HepG2 (cell line): ENCODE measurements around the gene MRGPRF. TPM values are rescaled to one million over a fixed set of nuclear protein-coding genes. Genes with fewer than 3 reads are reported as not detected.

ENCODE experiments used
- ATAC-seq: fragments of 200-7000 bp; cut with Tn5 transposase; 3 replicates; pipeline ENCODE4 v1.9.1; 2020; ENCODE audit warnings: mild to moderate bottlenecking, moderate library complexity
- BruUV-seq: library from RNA; stranded (reverse); fragments of 400-500 nt; replicated peaks from 2 replicates; lab custom pipeline; 2021; lab: Mats Ljungman, UMichigan
- CTCF ChIA-PET: fragments of 300-600 bp; formaldehyde crosslinking; extraction: SDS; loops from one replicate; lab custom pipeline; 2021; ENCODE audit warnings: low total read pairs, inconsistent platforms, low intra/inter-chr PET ratio; lab: Yijun Ruan, JAX
- POLR2A ChIA-PET: fragments of 350-600 bp; sonication (Branson Sonifier 250); formaldehyde crosslinking; loops from one replicate; lab custom pipeline; 2020; ENCODE audit warnings: antibody characterized with exemption, inconsistent platforms; lab: Yijun Ruan, JAX
- DNase-seq: peaks from one replicate; pipeline ENCODE4 v3.0.0-alpha.2; 2015; ENCODE audit warnings: low spot score
- FAIRE-seq: peaks from 3 replicates; lab custom pipeline; 2011; peaks lifted over from hg19 to GRCh38; lab: Jason Lieb, UNC
- H2AFZ ChIP-seq: one replicate; pipeline ENCODE4 v1.6.1; 2011; ENCODE audit warnings: low read length, inconsistent platforms
- H3K27ac ChIP-seq: fragments of 300-600 bp; 3 replicates; pipeline ENCODE4 v1.8.0; 2011; ENCODE audit warnings: mixed run types, mild to moderate bottlenecking, mixed read lengths, low read length, inconsistent platforms; ENCODE audit not compliant: insufficient read depth; ENCODE audit errors: extremely low read length
- H3K27me3 ChIP-seq, 2 experiments: fragments of 200-600 bp in 1 of 2; 2 replicates in 1 of 2; 3 replicates in 1 of 2; pipeline versions ENCODE4 v1.6.0 to v1.8.0; 2011; ENCODE audit warnings: low read length in 2 of 2, mild to moderate bottlenecking in 2 of 2, moderate library complexity in 2 of 2, inconsistent platforms in 1 of 2; ENCODE audit not compliant: insufficient read depth in 2 of 2, control insufficient read depth in 1 of 2
- H3K36me3 ChIP-seq, 2 experiments: fragments of 200-600 bp in 1 of 2; replicated peaks in 1 of 2; 2 replicates in 1 of 2; 3 replicates in 1 of 2; pipeline versions ENCODE4 v1.5.1 to v1.8.0; 2011; ENCODE audit warnings: low read length in 2 of 2, inconsistent platforms in 1 of 2; ENCODE audit not compliant: insufficient read depth in 2 of 2, control insufficient read depth in 1 of 2
- H3K4me1 ChIP-seq: 2 replicates; pipeline ENCODE4 v1.5.1; 2012; ENCODE audit warnings: low read length, inconsistent platforms; ENCODE audit not compliant: insufficient read depth
- H3K4me2 ChIP-seq: 2 replicates; pipeline ENCODE4 v1.6.0; 2011; ENCODE audit warnings: low read depth, low read length, inconsistent platforms
- H3K4me3 ChIP-seq, 3 experiments: fragments of 200-600 bp in 1 of 3; sonication (generic), shearing (Covaris generic) in 1 of 3; replicated peaks in 1 of 3; 2 replicates each; pipeline ENCODE4 v1.5.1; 2011 to 2016; ENCODE audit warnings: low read length in 3 of 3, inconsistent platforms in 2 of 3, low read depth in 2 of 3, mild to moderate bottlenecking in 2 of 3, control low read depth in 1 of 3, mixed read lengths in 1 of 3; ENCODE audit not compliant: insufficient read depth in 1 of 3
- H3K79me2 ChIP-seq: one replicate; pipeline ENCODE4 v1.6.1; 2011; ENCODE audit warnings: low read length, inconsistent platforms; ENCODE audit not compliant: insufficient read depth
- H3K9ac ChIP-seq: 2 replicates; pipeline ENCODE4 v1.6.0; 2011; ENCODE audit warnings: mild to moderate bottlenecking, low read depth, low read length, inconsistent platforms; ENCODE audit not compliant: insufficient read depth
- H3K9me3 ChIP-seq: 2 replicates; pipeline ENCODE4 v1.5.1; 2012; ENCODE audit warnings: mild to moderate bottlenecking, low read length
- H4K20me1 ChIP-seq: 2 replicates; pipeline ENCODE4 v1.6.0; 2011; ENCODE audit warnings: inconsistent platforms, mild to moderate bottlenecking, low read length, moderate library complexity; ENCODE audit not compliant: insufficient read depth
- ELF1 ChIP-seq: sonication (generic); formaldehyde crosslinking; IDR thresholded peaks from 2 replicates; pipeline ENCODE4 v1.4.0; 2020; ENCODE audit warnings: missing genetic modification reagents
- FOXK1 ChIP-seq: sonication (generic); formaldehyde crosslinking; IDR thresholded peaks from 2 replicates; pipeline ENCODE4 v1.4.0; 2020; ENCODE audit warnings: low read depth, missing genetic modification reagents, borderline replicate concordance
- ZKSCAN5 ChIP-seq: sonication (generic); formaldehyde crosslinking; IDR thresholded peaks from 2 replicates; pipeline ENCODE4 v1.5.1; 2020; ENCODE audit warnings: mild to moderate bottlenecking, missing genetic modification reagents
- ZNF3 ChIP-seq: IDR thresholded peaks from 2 replicates; pipeline ENCODE4 v1.7.0; 2017; ENCODE audit warnings: inconsistent platforms
- ZNF615 ChIP-seq: sonication (generic); formaldehyde crosslinking; IDR thresholded peaks from 2 replicates; pipeline ENCODE4 v1.5.0; 2020; ENCODE audit warnings: mild to moderate bottlenecking, missing genetic modification reagents, borderline replicate concordance
- WGBS: methylation state at CpG from one replicate; pipeline ENCODE4 v1.1.6; 2017; ENCODE audit warnings: low lambda C conversion rate; 5-methylcytosine and 5-hydroxymethylcytosine counted together
- in situ Hi-C: cut with HindIII; loops from 2 replicates; pipeline ENCODE4 v1.10.0; 2017; ENCODE audit warnings: low pct_unique_long_range_greater_than_20kb; ENCODE audit not compliant: extremely low pct_ligation_motif_present
- intact Hi-C: fragments of 100-400 bp; cut with micrococcal nuclease; formaldehyde crosslinking; loops from one replicate; pipeline ENCODE4 v1.10.0; 2022; ENCODE audit not compliant: unreplicated experiment
- polyA plus RNA-seq, 8 experiments: library from polyadenylated mRNA; depleted of rRNA in 3 of 8; stranded (reverse) in 7 of 8; unstranded in 1 of 8; fragments of >200 nt; fragmentation: Illumina TruSeq in 4 of 8; extraction: Trizol in 4 of 8; gene quantifications; 2 replicates each; pipeline versions ENCODE4 v1.2.1 to v1.2.3, GENCODE V29; 2011 to 2016; ENCODE audit warnings: low read depth in 4 of 8, missing spikeins in 1 of 8, mixed read lengths in 1 of 8; ENCODE audit not compliant: insufficient read depth in 1 of 8
- total RNA-seq, 5 experiments: library from RNA; depleted of rRNA; stranded (reverse); fragments of >200 nt; fragmentation: Illumina TruSeq; extraction: Trizol; gene quantifications; 2 replicates each; pipeline ENCODE4 v1.2.3, GENCODE V29; 2016; ENCODE audit warnings: low read depth in 1 of 5
- TF ChIP-seq, protein P1 (sequence below): sonication (generic); formaldehyde crosslinking; IDR thresholded peaks from 2 replicates; pipeline ENCODE4 v1.5.1; 2020; ENCODE audit warnings: missing genetic modification reagents, mild to moderate bottlenecking, borderline replicate concordance

MRGPRF gene
- total and polyA plus RNA-seq, 2 of the 13 experiments (the other 11 are each of a cell fraction or from before 2014, with no cell fraction given) = not detected

DNA sequence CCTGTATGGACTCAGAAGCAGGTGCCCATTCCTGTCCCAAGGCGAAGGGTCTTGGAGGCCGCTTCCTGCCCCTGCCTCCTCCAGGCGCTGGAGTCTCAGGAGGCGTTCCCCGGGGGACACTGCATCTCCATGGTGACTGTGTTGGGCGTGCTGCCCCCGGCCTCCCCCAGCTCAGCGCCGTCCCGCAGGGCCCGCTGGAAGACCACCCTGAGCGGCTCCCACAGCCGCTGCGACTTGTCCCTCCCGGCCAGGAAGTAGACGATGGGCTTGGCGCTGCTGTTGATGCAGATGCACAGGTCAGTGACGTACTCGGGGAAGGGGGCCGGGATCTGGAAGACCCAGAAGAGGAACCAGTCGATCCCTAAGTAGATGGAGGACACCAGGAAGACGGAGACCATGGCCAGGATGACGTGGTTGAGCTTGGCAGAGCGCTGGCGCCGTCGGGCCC, 7.8 kb downstream of the MRGPRF start:
- Histone ChIP-seq H3K9ac (no peak overlapping the region), H3K27ac (no peak overlapping the region), H3K4me2 (no peak overlapping the region), H2AFZ (no peak overlapping the region), H3K27me3 (peaks cover 9 to 52% of the 10 kb centered on the region in 2 experiments), H3K9me3 (no peaks in the 10 kb centered on the region), H3K4me3 (no peak overlapping the region), H3K79me2 (no peaks in the 10 kb centered on the region), H3K4me1 (peaks cover 39% of the 10 kb centered on the region), H3K36me3 (no peaks in the 10 kb centered on the region), H4K20me1 (no peaks in the 10 kb centered on the region)
- DNase-seq = no peak
- intact Hi-C loops = no loop called here
- 81% methylated on average over 16 of the region's 27 CpGs for WGBS
- in situ Hi-C loops = no loop called here
- POLR2A ChIA-PET = no interaction called here
- TF ChIP-seq ZNF615 (CRISPR knock-in tag) = no peak
- no peak for TF ChIP-seq ZNF3 (CRISPR knock-in tag)
- no peak for TF ChIP-seq ZKSCAN5 (CRISPR knock-in tag)
- TF ChIP-seq, protein P1, sequence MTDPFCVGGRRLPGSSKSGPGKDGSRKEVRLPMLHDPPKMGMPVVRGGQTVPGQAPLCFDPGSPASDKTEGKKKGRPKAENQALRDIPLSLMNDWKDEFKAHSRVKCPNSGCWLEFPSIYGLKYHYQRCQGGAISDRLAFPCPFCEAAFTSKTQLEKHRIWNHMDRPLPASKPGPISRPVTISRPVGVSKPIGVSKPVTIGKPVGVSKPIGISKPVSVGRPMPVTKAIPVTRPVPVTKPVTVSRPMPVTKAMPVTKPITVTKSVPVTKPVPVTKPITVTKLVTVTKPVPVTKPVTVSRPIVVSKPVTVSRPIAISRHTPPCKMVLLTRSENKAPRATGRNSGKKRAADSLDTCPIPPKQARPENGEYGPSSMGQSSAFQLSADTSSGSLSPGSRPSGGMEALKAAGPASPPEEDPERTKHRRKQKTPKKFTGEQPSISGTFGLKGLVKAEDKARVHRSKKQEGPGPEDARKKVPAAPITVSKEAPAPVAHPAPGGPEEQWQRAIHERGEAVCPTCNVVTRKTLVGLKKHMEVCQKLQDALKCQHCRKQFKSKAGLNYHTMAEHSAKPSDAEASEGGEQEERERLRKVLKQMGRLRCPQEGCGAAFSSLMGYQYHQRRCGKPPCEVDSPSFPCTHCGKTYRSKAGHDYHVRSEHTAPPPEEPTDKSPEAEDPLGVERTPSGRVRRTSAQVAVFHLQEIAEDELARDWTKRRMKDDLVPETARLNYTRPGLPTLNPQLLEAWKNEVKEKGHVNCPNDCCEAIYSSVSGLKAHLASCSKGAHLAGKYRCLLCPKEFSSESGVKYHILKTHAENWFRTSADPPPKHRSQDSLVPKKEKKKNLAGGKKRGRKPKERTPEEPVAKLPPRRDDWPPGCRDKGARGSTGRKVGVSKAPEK (CRISPR knock-in tag) = no peak
- TF ChIP-seq ELF1 = no peak
- TF ChIP-seq FOXK1 (CRISPR knock-in tag) = no peak
- FAIRE-seq = no peak
- no peak for ATAC-seq
- BruUV-seq = no TSS peak
- CTCF ChIA-PET = no interaction called here
